T-helper 1 cell (primary cell): Measurements from ENCODE around the gene LPCAT3.

ENCODE experiments used
- DNase-seq, 5 donors: peaks; one replicate each; pipeline ENCODE4 v3.0.0-alpha.2; 2012 to 2020

Gene LPCAT3

DNA sequence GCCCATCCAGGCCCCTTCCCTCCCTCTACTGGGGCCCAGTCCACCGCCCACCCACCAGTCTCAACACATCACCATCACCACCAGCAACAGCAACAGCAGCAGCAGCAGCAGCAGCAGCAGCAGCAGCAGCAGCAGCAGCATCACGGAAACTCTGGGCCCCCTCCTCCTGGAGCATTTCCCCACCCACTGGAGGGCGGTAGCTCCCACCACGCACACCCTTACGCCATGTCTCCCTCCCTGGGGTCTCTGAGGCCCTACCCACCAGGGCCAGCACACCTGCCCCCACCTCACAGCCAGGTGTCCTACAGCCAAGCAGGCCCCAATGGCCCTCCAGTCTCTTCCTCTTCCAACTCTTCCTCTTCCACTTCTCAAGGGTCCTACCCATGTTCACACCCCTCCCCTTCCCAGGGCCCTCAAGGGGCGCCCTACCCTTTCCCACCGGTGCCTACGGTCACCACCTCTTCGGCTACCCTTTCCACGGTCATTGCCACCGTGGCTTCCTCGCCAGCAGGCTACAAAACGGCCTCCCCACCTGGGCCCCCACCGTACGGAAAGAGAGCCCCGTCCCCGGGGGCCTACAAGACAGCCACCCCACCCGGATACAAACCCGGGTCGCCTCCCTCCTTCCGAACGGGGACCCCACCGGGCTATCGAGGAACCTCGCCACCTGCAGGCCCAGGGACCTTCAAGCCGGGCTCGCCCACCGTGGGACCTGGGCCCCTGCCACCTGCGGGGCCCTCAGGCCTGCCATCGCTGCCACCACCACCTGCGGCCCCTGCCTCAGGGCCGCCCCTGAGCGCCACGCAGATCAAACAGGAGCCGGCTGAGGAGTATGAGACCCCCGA lies 81.4 kb downstream of the LPCAT3 start:
- peak in 4 of 5 donors; percentile 25 to 52 (median 46) for DNase-seq

DNA sequence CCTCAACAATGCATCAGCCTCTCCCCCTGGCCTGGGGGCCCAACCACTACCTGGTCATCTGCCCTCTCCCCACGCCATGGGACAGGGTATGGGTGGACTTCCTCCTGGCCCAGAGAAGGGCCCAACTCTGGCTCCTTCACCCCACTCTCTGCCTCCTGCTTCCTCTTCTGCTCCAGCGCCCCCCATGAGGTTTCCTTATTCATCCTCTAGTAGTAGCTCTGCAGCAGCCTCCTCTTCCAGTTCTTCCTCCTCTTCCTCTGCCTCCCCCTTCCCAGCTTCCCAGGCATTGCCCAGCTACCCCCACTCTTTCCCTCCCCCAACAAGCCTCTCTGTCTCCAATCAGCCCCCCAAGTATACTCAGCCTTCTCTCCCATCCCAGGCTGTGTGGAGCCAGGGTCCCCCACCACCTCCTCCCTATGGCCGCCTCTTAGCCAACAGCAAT lies 82.1 kb downstream of the LPCAT3 start:
- DNase-seq = no peak

DNA sequence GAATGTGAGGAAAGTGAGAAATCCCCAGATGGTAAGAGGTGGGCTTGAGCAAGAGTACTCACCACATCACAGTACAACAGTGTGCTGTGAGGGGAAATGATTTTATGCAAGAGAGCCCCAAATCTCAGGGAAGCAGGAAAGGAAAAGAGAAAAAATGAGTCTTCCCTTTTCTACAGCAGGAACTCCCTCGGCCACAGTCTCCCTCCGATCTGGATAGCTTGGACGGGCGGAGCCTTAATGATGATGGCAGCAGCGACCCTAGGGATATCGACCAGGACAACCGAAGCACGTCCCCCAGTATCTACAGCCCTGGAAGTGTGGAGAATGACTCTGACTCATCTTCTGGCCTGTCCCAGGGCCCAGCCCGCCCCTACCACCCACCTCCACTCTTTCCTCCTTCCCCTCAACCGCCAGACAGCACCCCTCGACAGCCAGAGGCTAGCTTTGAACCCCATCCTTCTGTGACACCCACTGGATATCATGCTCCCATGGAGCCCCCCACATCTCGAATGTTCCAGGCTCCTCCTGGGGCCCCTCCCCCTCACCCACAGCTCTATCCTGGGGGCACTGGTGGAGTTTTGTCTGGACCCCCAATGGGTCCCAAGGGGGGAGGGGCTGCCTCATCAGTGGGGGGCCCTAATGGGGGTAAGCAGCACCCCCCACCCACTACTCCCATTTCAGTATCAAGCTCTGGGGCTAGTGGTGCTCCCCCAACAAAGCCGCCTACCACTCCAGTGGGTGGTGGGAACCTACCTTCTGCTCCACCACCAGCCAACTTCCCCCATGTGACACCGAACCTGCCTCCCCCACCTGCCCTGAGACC lies 82.7 kb downstream of the LPCAT3 start:
- no peak for DNase-seq

DNA sequence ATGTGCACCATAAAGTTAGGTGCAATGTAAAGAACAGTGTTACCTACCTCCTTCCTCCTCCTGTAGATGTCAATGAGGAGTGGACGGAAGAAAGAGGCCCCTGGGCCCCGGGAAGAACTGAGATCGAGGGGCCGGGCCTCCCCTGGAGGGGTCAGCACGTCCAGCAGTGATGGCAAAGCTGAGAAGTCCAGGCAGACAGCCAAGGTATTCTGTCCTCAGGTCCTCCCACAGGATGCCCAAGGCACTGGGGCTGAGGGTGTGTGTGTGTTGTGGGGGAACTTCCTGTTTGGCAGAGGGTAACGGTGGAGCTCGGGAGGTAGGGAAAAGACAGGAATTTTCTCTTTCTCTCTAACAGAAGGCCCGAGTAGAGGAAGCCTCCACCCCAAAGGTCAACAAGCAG lies 84.2 kb downstream of the LPCAT3 start:
- DNase-seq = no peak

DNA sequence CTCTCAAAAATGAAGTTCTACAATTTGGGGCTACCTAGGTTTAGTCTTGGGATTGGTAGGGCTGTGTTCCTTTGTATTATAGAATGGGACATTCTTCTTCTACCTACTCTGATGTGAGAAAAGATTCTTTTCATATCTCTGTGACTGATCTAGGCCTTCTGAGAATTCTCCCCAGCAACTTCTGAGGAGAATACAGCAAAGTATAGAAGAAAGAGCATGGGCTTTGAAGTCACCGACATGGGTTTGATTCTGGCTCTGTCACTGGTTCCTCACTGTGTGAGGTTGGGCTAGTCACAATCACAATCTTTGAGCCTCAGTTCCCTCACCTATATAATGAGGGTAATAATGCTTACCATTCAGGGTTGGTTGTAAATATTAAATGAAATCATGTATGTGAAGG lies 85.5 kb downstream of the LPCAT3 start:
- DNase-seq = no peak

- no peak for DNase-seq
Observed at GRCh38 chr12:6929466-6930452, 88.5 kb downstream of the LPCAT3 start.

DNA sequence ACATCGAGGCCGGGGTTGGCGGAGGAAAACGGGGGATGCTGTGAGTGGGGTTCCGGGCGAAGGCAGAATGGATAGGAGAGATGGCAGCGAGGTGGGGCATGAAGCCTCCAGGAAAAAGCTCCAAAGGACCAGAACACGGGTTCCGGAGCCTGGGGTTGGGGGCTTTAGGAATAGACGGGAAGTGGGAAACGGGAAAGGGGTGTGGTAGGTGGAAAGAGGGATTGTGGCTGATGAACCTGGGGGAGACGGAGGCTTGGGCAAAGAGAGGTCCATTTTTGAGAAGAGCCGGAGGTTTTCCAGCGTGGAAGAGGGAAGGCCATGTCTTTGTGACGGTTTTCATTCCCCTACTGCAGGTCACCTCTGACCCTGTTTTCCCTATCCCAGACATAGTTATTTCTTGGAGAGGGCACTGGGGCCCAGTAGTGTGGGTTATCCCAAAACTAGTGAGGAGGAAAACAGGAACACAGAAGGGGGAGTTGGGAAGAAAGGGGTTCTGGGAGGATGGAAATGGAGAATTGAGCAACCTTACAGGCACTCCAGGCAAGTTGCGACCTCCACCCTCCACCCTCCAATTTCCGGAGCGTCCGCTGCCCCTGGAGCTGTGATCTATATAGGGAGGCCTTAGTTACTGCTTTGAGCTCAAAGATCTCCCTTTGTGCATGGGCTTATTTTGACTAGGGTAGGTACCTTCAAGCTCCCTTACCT lies 89.4 kb downstream of the LPCAT3 start:
- DNase-seq = no peak

- DNase-seq = peak in 1 of 5 donors; percentile 53
Observed at GRCh38 chr12:6928022-6928702, 90.1 kb downstream of the LPCAT3 start.

- peak in 3 of 5 donors; percentile 33 to 38 (median 34) for DNase-seq
Observed at GRCh38 chr12:6927379-6928021, 90.8 kb downstream of the LPCAT3 start, which contains the start of gene ATN1. TSS of gene ATN1 (plus strand) at chr12:6927959. CDS start at chr12:6934002, 6,043 bp downstream.
